H9 (cell line): ENCODE data around the gene ADGB. TPM values are rescaled to one million over a fixed set of nuclear protein-coding genes. Genes with fewer than 3 reads are reported as not detected.

Experiments used
- DNase-seq: peaks from one replicate; pipeline ENCODE4 v3.0.0-alpha.2; 2017
- H2AFZ ChIP-seq: one replicate; pipeline ENCODE4 v1.6.1; 2013; ENCODE audit warnings: mild to moderate bottlenecking, low read length, control low read depth, moderate library complexity
- H2AK5ac ChIP-seq: 2 replicates; pipeline ENCODE4 v1.6.1; 2013; ENCODE audit warnings: low read length, control low read depth, mixed read lengths; ENCODE audit not compliant: insufficient read length
- H2BK120ac ChIP-seq: one replicate; pipeline ENCODE4 v1.6.1; 2013; ENCODE audit warnings: low read depth, mild to moderate bottlenecking, low read length, control low read depth, inconsistent platforms; ENCODE audit not compliant: poor library complexity, severe bottlenecking
- H2BK12ac ChIP-seq: 2 replicates; pipeline ENCODE4 v1.6.1; 2013; ENCODE audit warnings: low read length, control low read depth, mixed read lengths, low read depth; ENCODE audit not compliant: insufficient read length
- H2BK15ac ChIP-seq: 2 replicates; pipeline ENCODE4 v1.6.1; 2013; ENCODE audit warnings: low read depth, low read length, control low read depth
- H2BK20ac ChIP-seq: one replicate; pipeline ENCODE4 v1.6.1; 2013; ENCODE audit warnings: low read depth, mild to moderate bottlenecking, low read length, control low read depth, inconsistent platforms; ENCODE audit not compliant: poor library complexity, severe bottlenecking
- H2BK5ac ChIP-seq: 2 replicates; pipeline ENCODE4 v1.6.1; 2013; ENCODE audit warnings: low read length, control low read depth, mixed read lengths; ENCODE audit not compliant: insufficient read length
- H3K14ac ChIP-seq: 2 replicates; pipeline ENCODE4 v1.6.1; 2013; ENCODE audit warnings: low read length, control low read depth; ENCODE audit not compliant: insufficient read depth
- H3K18ac ChIP-seq: 2 replicates; pipeline ENCODE4 v1.6.1; 2013; ENCODE audit warnings: low read depth, mild to moderate bottlenecking, mixed read lengths, low read length, control low read depth; ENCODE audit not compliant: insufficient read length
- H3K23ac ChIP-seq: 2 replicates; pipeline ENCODE4 v1.6.1; 2013; ENCODE audit warnings: low read length, control low read depth, mixed read lengths, low read depth; ENCODE audit not compliant: insufficient read length
- H3K23me2 ChIP-seq: 2 replicates; pipeline ENCODE4 v1.6.1; 2013; ENCODE audit warnings: low read depth, mild to moderate bottlenecking, mixed read lengths, low read length, control low read depth; ENCODE audit not compliant: insufficient read length, poor library complexity, severe bottlenecking
- H3K27ac ChIP-seq: 2 replicates; pipeline ENCODE4 v1.5.1; 2013; ENCODE audit warnings: low read length, control low read depth, mixed read lengths, low read depth; ENCODE audit not compliant: insufficient read length
- H3K27me3 ChIP-seq: 2 replicates; pipeline ENCODE4 v1.6.1; 2013; ENCODE audit warnings: low read length, control low read depth, inconsistent platforms; ENCODE audit not compliant: insufficient read depth
- H3K4ac ChIP-seq: 2 replicates; pipeline ENCODE4 v1.6.1; 2013; ENCODE audit warnings: low read depth, mild to moderate bottlenecking, control low read depth, inconsistent platforms, low read length, moderate library complexity
- H3K4me1 ChIP-seq: 2 replicates; pipeline ENCODE4 v1.6.1; 2013; ENCODE audit warnings: low read length, control low read depth, inconsistent platforms; ENCODE audit not compliant: insufficient read depth
- H3K4me2 ChIP-seq: 2 replicates; pipeline ENCODE4 v1.6.1; 2013; ENCODE audit warnings: low read length, control low read depth, mixed read lengths; ENCODE audit not compliant: insufficient read length, insufficient read depth
- H3K56ac ChIP-seq: 2 replicates; pipeline ENCODE4 v1.6.1; 2013; ENCODE audit warnings: low read depth, mild to moderate bottlenecking, mixed read lengths, low read length, control low read depth; ENCODE audit not compliant: insufficient read length
- H3K79me1 ChIP-seq: 2 replicates; pipeline ENCODE4 v1.6.1; 2013; ENCODE audit warnings: low read depth, mild to moderate bottlenecking, moderate library complexity, low read length, control low read depth, inconsistent platforms; ENCODE audit not compliant: insufficient read depth, poor library complexity, severe bottlenecking
- H3K79me2 ChIP-seq: 2 replicates; pipeline ENCODE4 v1.6.1; 2013; ENCODE audit warnings: low read length, control low read depth, inconsistent platforms; ENCODE audit not compliant: insufficient read depth
- H3K9ac ChIP-seq: 2 replicates; pipeline ENCODE4 v1.6.1; 2013; ENCODE audit warnings: low read length, control low read depth, mixed read lengths; ENCODE audit not compliant: insufficient read length; ENCODE audit errors: extremely low read depth
- H3K9me3 ChIP-seq: one replicate; pipeline ENCODE4 v1.6.1; 2013; ENCODE audit warnings: low read depth, low read length, inconsistent platforms; ENCODE audit not compliant: control insufficient read depth
- H3T11ph ChIP-seq: one replicate; pipeline ENCODE4 v1.6.1; 2013; ENCODE audit warnings: mild to moderate bottlenecking, low read length, control low read depth, inconsistent platforms
- H4K20me1 ChIP-seq: one replicate; pipeline ENCODE4 v1.6.1; 2013; ENCODE audit not compliant: control insufficient read depth, insufficient read length, insufficient read depth
- H4K5ac ChIP-seq: 2 replicates; pipeline ENCODE4 v1.6.1; 2013; ENCODE audit warnings: low read depth, mild to moderate bottlenecking, mixed read lengths, low read length, control low read depth; ENCODE audit not compliant: insufficient read length
- H4K8ac ChIP-seq: replicated peaks from 2 replicates; pipeline ENCODE4 v1.6.1; 2013; ENCODE audit warnings: low read length, control low read depth, mixed read lengths, low read depth; ENCODE audit not compliant: insufficient read length
- H4K91ac ChIP-seq: 2 replicates; pipeline ENCODE4 v1.6.1; 2013; ENCODE audit warnings: low read depth, mild to moderate bottlenecking, moderate library complexity, mixed read lengths, low read length, control low read depth; ENCODE audit not compliant: insufficient read length
- H3K27ac Mint-ChIP-seq, 3 experiments: 2 replicates in 2 of 3; 3 replicates in 1 of 3; pipeline ENCODE4 v1.8.0; 2020 to 2021; ENCODE audit warnings: mixed read lengths in 3 of 3, mild to moderate bottlenecking in 1 of 3, moderate library complexity in 1 of 3
- H3K27me3 Mint-ChIP-seq: 2 replicates; pipeline ENCODE4 v1.8.0; 2021; ENCODE audit warnings: low read depth, mild to moderate bottlenecking, moderate library complexity, mixed read lengths
- H3K36me3 Mint-ChIP-seq, 3 experiments: 2 replicates in 2 of 3; 3 replicates in 1 of 3; pipeline ENCODE4 v1.8.0; 2020 to 2021; ENCODE audit warnings: low read depth in 3 of 3, mixed read lengths in 3 of 3; ENCODE audit not compliant: insufficient read depth in 1 of 3
- H3K4me1 Mint-ChIP-seq, 2 experiments: 2 replicates each; pipeline ENCODE4 v1.8.0; 2020; ENCODE audit warnings: mixed read lengths in 2 of 2
- H3K4me3 Mint-ChIP-seq, 2 experiments: 2 replicates in 1 of 2; 3 replicates in 1 of 2; pipeline ENCODE4 v1.8.0; 2020 to 2021; ENCODE audit warnings: mild to moderate bottlenecking in 2 of 2, mixed read lengths in 2 of 2, moderate library complexity in 1 of 2
- H3K9me3 Mint-ChIP-seq, 2 experiments: 2 replicates in 1 of 2; 3 replicates in 1 of 2; pipeline ENCODE4 v1.8.0; 2020; ENCODE audit warnings: mild to moderate bottlenecking in 2 of 2, mixed read lengths in 2 of 2, moderate library complexity in 1 of 2
- CTCF ChIP-seq: fragments of 200-600 bp; sonication (generic); conservative IDR thresholded peaks from 3 replicates; pipeline ENCODE4 v1.8.0; 2021; ENCODE audit warnings: antibody characterized with exemption, mild to moderate bottlenecking
- WGBS: extraction: QIAGEN DNeasy Blood & Tissue Kit; methylation state at CpG from one replicate; pipeline ENCODE4 v1.1.7; 2013; ENCODE audit warnings: missing lambda C conversion rate, low lambda C conversion rate, mixed read lengths; ENCODE audit not compliant: insufficient read length; ENCODE audit errors: extremely low coverage; 5-methylcytosine and 5-hydroxymethylcytosine counted together
- total RNA-seq: library from RNA; stranded (reverse); gene quantifications from 2 replicates; pipeline ENCODE4 v1.2.1, GENCODE V29; 2021

The ADGB gene
- total RNA-seq, 1 experiment from 2014 or later, result not detected

GRCh38 chr6:146550911-146551310 is 47.9 kb upstream of the ADGB start:
- no peak overlapping the region for H2BK20ac ChIP-seq
- WGBS, result no CpG with 5 or more reads among the region's 6 CpGs
- no peaks in the 10 kb centered on the region for H3K79me1 ChIP-seq
- no peaks in the 10 kb centered on the region for H4K20me1 ChIP-seq
- H3T11ph ChIP-seq, result no peak overlapping the region
- TF ChIP-seq CTCF, result no peak
- H3K23ac ChIP-seq, result no peak overlapping the region
- H3K4me1 Mint-ChIP-seq, result peaks cover 0 to under 1% of the 10 kb centered on the region in 2 experiments; a peak in 2 of 4 replicates
- H2BK120ac ChIP-seq, result no peak overlapping the region
- H2BK12ac ChIP-seq, result no peak overlapping the region
- no peak overlapping the region for H3K4me3 Mint-ChIP-seq
- no peak overlapping the region for H2AFZ ChIP-seq
- no peak overlapping the region for H2BK5ac ChIP-seq
- no peak overlapping the region for H3K56ac ChIP-seq
- H3K27me3 Mint-ChIP-seq, result no peaks in the 10 kb centered on the region
- no peak overlapping the region for H3K18ac ChIP-seq
- H3K79me2 ChIP-seq, result no peaks in the 10 kb centered on the region; the same call in 1 of the 2 replicates
- H4K8ac ChIP-seq, result no peak overlapping the region
- no peak overlapping the region for H3K4ac ChIP-seq
- no peak for DNase-seq
- H3K9ac ChIP-seq, result no peak overlapping the region
- H3K27me3 ChIP-seq, result no peaks in the 10 kb centered on the region
- no peaks in the 10 kb centered on the region for H3K4me1 ChIP-seq
- no peak overlapping the region for H4K5ac ChIP-seq
- H3K23me2 ChIP-seq, result no peaks in the 10 kb centered on the region
- no peak overlapping the region for H2AK5ac ChIP-seq
- peaks cover 0 to 21% (median 12%) of the 10 kb centered on the region in 3 experiments; a peak in 5 of 7 replicates for H3K36me3 Mint-ChIP-seq
- H4K91ac ChIP-seq, result no peak overlapping the region
- no peaks in the 10 kb centered on the region for H3K9me3 ChIP-seq
- no peak overlapping the region for H2BK15ac ChIP-seq
- no peaks in the 10 kb centered on the region for H3K9me3 Mint-ChIP-seq
- H3K27ac ChIP-seq, result no peak overlapping the region
- no peak overlapping the region for H3K14ac ChIP-seq
- H3K4me2 ChIP-seq, result no peak overlapping the region
- no peak overlapping the region for H3K27ac Mint-ChIP-seq
